Vagina (tissue), 2 donors: Measurements from ENCODE around the gene CBX4. TPM values are rescaled to one million over a fixed set of nuclear protein-coding genes. Genes with fewer than 3 reads are reported as not detected.
A peak's percentile ranks its signal among the peaks of the same experiment; 100 is the strongest.

Experiments
- DNase-seq, 2 donors: peaks; one replicate each; pipeline ENCODE4 v3.0.0-alpha.2; 2017; ENCODE audit errors: extremely low spot score in 2 of 2
- H3K27ac ChIP-seq: fragments of 200-600 bp; sonication (generic); one replicate; pipeline ENCODE4 v1.5.1; 2019
- H3K27me3 ChIP-seq: fragments of 200-600 bp; sonication (generic); one replicate; pipeline ENCODE4 v1.5.1; 2019
- H3K36me3 ChIP-seq, 2 donors: fragments of 200-600 bp; sonication (generic); one replicate each; pipeline ENCODE4 v1.5.1; 2017 to 2019
- H3K4me1 ChIP-seq: fragments of 200-600 bp; sonication (generic); one replicate; pipeline ENCODE4 v1.5.1; 2019
- H3K4me3 ChIP-seq, 2 donors: fragments of 200-600 bp; sonication (generic); 1 replicate in 1 of 2; 2 replicates in 1 of 2; pipeline ENCODE4 v1.5.1; 2016 to 2019
- H3K9me3 ChIP-seq: fragments of 200-600 bp; sonication (generic); one replicate; pipeline ENCODE4 v1.5.1; 2019
- POLR2A ChIP-seq, 2 donors: fragments of 450-650 bp; IDR thresholded peaks; one replicate each; pipeline ENCODE4 v1.6.1; 2017; ENCODE audit warnings: antibody characterized with exemption in 2 of 2, mild to moderate bottlenecking in 2 of 2, moderate library complexity in 2 of 2
- POLR2AphosphoS5 ChIP-seq, 2 donors: sonication (generic); formaldehyde crosslinking; IDR thresholded peaks; one replicate each; pipeline ENCODE4 v1.9.0; 2017; ENCODE audit warnings: antibody characterized with exemption in 2 of 2, mild to moderate bottlenecking in 2 of 2, low read depth in 1 of 2; ENCODE audit not compliant: insufficient read depth in 1 of 2
- intact Hi-C: fragments of 100-400 bp; cut with DNase I; formaldehyde crosslinking; loops from one replicate; pipeline ENCODE4 v1.15.1; 2023
- total RNA-seq: library from RNA; depleted of rRNA; stranded (reverse); fragments of >200 nt; gene quantifications from one replicate; pipeline ENCODE4 v1.2.3, GENCODE V29; 2016
- TF ChIP-seq, protein P1 (sequence below), 3 experiments: fragments of 450-650 bp in 2 of 3; fragments of 200-600 bp in 1 of 3; sonication (generic) in 1 of 3; IDR thresholded peaks; one replicate each; pipeline ENCODE4 v1.5.1; 2017 to 2019; ENCODE audit warnings: antibody characterized with exemption in 3 of 3, mild to moderate bottlenecking in 2 of 3, moderate library complexity in 2 of 3

The CBX4 gene
- total RNA-seq, 1 donor from 2014 or later, result 13.0 TPM

DNA sequence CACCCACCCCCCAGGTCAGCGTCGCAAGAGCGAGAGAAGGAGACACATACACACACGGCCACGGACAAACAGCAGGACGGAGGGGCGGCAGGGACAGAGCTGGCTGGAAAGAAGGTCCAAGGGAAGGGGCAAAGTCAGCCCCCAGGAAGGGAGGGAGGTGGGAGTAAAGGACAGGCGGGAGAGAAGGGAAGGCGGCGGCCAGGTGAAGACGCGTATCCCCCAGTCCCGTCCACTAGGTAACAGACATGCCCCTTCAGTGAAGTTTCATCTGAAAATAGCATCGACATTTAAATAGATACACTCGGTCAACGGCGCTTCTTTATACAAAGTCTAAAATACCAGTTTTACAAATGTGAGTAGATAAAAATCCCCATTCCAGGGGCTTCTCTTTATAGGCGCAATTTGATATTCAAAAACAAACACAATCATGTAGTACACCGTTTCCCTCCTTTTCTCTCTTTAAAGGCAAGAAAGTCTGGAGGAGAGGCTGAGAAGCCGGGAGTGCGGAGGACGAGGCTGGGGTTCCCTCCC lies 46.8 kb downstream of the CBX4 start:
- TF ChIP-seq, protein P1, sequence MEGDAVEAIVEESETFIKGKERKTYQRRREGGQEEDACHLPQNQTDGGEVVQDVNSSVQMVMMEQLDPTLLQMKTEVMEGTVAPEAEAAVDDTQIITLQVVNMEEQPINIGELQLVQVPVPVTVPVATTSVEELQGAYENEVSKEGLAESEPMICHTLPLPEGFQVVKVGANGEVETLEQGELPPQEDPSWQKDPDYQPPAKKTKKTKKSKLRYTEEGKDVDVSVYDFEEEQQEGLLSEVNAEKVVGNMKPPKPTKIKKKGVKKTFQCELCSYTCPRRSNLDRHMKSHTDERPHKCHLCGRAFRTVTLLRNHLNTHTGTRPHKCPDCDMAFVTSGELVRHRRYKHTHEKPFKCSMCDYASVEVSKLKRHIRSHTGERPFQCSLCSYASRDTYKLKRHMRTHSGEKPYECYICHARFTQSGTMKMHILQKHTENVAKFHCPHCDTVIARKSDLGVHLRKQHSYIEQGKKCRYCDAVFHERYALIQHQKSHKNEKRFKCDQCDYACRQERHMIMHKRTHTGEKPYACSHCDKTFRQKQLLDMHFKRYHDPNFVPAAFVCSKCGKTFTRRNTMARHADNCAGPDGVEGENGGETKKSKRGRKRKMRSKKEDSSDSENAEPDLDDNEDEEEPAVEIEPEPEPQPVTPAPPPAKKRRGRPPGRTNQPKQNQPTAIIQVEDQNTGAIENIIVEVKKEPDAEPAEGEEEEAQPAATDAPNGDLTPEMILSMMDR (IDR thresholded peaks at IDR 0.05), result no peak
- TF ChIP-seq POLR2A (IDR thresholded peaks at IDR 0.05) (no peak), POLR2AphosphoS5 (IDR thresholded peaks at IDR 0.05; ENCODE audit: insufficient read depth in 1 of 2, low read depth in 1 of 2) (no peak)
- H3K9me3 ChIP-seq, result no peaks in the 10 kb centered on the region
- DNase-seq, result no peak
- no peak overlapping the region for H3K27ac ChIP-seq
- H3K4me1 ChIP-seq, result peaks cover 50% of the 10 kb centered on the region
- intact Hi-C loops, result loop anchor here (10.0 kb wide), 1 partner anchor 202 kb away; no protein-coding TSS in a partner anchor
- peaks cover 28% of the 10 kb centered on the region for H3K27me3 ChIP-seq
- no peaks in the 10 kb centered on the region for H3K36me3 ChIP-seq
- peak overlapping the region; percentile 21 to 32 for H3K4me3 ChIP-seq

DNA sequence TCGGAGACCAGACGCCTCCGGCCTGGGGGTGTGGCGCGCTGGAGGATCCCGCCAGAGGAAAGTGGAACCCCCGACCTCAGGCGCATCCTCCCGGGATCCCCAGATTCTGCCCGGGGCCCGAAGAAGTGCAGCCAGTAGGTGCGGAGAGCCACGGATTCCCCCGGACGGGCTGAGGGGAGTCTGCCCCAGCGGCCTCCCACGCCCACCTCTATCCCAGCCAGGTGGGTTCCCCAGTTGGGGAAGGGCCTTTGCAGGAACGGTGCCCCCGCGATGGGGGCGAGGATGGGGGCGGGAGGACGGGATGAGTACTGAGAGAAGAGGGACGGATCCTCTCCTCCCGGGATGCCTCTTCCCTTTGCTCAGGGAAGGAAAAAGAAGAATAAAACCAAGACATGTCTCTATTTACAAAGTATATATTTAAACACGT lies 47.5 kb downstream of the CBX4 start:
- peaks cover 50% of the 10 kb centered on the region for H3K4me1 ChIP-seq

DNA sequence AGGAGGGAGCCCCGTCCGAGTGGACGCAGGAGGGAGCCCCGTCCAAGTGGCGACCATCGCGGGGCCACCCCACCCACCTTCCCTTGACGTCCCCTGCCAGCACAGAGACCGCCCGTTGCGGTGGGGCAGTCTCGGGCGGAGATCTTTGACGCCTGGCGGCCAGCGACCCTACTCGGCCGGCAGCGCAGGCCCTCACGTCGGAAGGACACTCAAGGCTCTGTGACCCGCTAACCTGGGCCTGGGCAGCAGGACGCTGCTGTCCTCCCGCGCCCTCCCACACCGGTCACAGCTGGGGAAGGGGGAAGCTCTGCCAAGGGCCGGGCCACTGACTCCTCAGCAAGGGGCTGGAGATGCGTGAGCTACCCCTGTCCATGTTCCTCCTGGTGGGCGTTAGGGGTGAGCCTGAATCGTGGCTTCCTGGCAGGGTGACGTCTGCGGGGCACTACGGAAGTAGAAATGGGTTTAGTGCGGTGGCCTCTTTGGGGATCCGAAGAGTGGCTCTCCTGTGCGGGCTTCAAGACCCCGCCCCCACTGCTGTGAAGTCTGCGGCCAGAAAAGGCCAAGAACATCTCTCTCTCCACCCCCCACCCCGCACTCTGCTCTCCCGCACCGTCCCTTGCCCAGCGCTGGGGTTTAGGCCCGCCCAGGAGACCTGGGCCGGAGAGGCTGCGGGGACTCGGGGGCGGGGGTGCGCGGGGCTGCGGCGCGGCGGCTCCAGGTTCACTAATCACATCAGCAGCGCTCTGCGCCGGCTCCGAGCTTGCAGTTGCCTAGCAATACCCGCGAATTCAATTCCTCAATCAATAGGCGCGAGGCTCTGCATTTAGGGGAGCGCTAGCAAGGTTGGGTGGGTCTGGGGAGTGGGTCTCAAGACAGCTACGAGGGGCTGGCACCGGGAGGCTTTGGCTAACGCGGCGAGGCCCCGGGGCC lies 48.2 kb downstream of the CBX4 start:
- no peak for TF ChIP-seq POLR2A (IDR thresholded peaks at IDR 0.05)
- no peak for TF ChIP-seq POLR2AphosphoS5 (IDR thresholded peaks at IDR 0.05; ENCODE audit: insufficient read depth in 1 of 2, low read depth in 1 of 2)
- TF ChIP-seq, protein P1 (IDR thresholded peaks at IDR 0.05), result no peak
- intact Hi-C loops, result loop anchor here (10.0 kb wide), 1 partner anchor 204 kb away; no protein-coding TSS in a partner anchor
- no peaks in the 10 kb centered on the region for H3K36me3 ChIP-seq
- no peaks in the 10 kb centered on the region for H3K9me3 ChIP-seq
- no peak for DNase-seq
- peaks cover 28% of the 10 kb centered on the region for H3K27me3 ChIP-seq
- H3K4me1 ChIP-seq, result peaks cover 44% of the 10 kb centered on the region
- no peak overlapping the region for H3K27ac ChIP-seq
- no peak overlapping the region for H3K4me3 ChIP-seq

More for the DNA sequence above, 47.5 kb downstream of the CBX4 start:
- Histone ChIP-seq H3K4me3 (no peak overlapping the region), H3K9me3 (no peaks in the 10 kb centered on the region), H3K36me3 (no peaks in the 10 kb centered on the region), H3K27me3 (peaks cover 28% of the 10 kb centered on the region), H3K27ac (no peak overlapping the region)
- DNase-seq, result no peak
- TF ChIP-seq, protein P1 (IDR thresholded peaks at IDR 0.05), result no peak
- TF ChIP-seq POLR2A (IDR thresholded peaks at IDR 0.05) (no peak), POLR2AphosphoS5 (IDR thresholded peaks at IDR 0.05; ENCODE audit: insufficient read depth in 1 of 2, low read depth in 1 of 2) (no peak)
- intact Hi-C loops, result loop anchor here (10.0 kb wide), 1 partner anchor 203 kb away; no protein-coding TSS in a partner anchor

DNA sequence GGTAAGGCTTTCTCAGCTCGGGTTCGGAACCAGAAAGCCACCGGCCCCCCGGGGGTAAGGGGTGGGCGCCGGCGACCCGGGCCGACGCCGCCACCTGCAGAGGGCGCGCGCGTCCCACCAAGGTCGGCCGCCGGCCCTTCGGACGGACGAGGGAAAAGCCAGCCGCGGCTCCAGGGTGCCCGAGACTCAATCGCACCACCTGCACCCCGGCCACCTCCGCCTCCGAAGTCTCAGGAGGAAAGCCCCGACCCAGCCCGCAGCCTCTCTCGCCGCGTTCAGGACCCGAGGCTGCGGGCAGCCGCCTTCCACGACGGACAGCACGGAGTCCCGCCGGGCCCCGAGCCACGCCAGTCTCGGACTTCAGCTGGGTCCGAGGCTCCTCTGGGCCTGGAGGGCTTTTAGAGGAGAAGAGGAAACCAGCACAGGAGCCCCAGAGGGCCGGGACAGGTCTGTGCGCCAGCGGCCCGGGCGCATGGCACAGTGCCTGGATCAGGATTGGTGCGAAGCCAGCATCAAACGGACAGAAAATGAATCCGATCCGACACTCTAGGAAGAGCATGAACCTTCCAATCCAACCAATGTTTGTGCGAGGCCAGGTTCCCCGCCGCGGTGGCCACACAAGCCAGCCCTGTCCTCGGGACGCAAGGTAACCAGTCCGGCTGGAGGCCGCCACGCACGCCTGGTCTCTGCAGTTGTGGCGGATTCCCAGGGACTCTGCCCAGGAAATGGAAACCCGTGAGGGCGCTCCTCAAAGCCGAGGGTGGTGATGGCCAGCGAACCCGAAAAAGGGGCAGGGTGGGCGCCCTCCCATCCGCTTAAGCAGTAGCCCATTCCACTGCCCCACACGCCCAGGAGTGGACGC lies 49.1 kb downstream of the CBX4 start:
- no peak overlapping the region for H3K27ac ChIP-seq
- no peak for DNase-seq
- peaks cover 41% of the 10 kb centered on the region for H3K4me1 ChIP-seq
- TF ChIP-seq, protein P1 (IDR thresholded peaks at IDR 0.05), result peak; percentile 35 to 64 (median 62)
- no peak for TF ChIP-seq POLR2AphosphoS5 (IDR thresholded peaks at IDR 0.05; ENCODE audit: insufficient read depth in 1 of 2, low read depth in 1 of 2)
- no peak for TF ChIP-seq POLR2A (IDR thresholded peaks at IDR 0.05)
- no peak overlapping the region for H3K4me3 ChIP-seq
- peaks cover 28% of the 10 kb centered on the region for H3K27me3 ChIP-seq
- no peaks in the 10 kb centered on the region for H3K36me3 ChIP-seq
- H3K9me3 ChIP-seq, result no peaks in the 10 kb centered on the region
- intact Hi-C loops, result loop anchor here (10.0 kb wide), 1 partner anchor 205 kb away; no protein-coding TSS in a partner anchor
